OCI-LY7 (cell line): ENCODE data around the gene MRPL19.

Source experiments
- EZH2phosphoT487 ChIP-seq: fragments of 200-600 bp; sonication (generic); IDR thresholded peaks from 2 replicates; pipeline ENCODE4 v1.6.1; 2018; ENCODE audit warnings: low read depth, borderline replicate concordance, mild to moderate bottlenecking, mixed run types, antibody characterized with exemption, low read length, moderate library complexity, mixed read lengths
- TF ChIP-seq, protein P1 (sequence below): fragments of 200-600 bp; sonication (generic); conservative IDR thresholded peaks from 2 replicates; pipeline ENCODE4 v1.5.1; 2014; ENCODE audit warnings: mild to moderate bottlenecking, antibody characterized with exemption, low read length, moderate library complexity, mixed read lengths

DNA sequence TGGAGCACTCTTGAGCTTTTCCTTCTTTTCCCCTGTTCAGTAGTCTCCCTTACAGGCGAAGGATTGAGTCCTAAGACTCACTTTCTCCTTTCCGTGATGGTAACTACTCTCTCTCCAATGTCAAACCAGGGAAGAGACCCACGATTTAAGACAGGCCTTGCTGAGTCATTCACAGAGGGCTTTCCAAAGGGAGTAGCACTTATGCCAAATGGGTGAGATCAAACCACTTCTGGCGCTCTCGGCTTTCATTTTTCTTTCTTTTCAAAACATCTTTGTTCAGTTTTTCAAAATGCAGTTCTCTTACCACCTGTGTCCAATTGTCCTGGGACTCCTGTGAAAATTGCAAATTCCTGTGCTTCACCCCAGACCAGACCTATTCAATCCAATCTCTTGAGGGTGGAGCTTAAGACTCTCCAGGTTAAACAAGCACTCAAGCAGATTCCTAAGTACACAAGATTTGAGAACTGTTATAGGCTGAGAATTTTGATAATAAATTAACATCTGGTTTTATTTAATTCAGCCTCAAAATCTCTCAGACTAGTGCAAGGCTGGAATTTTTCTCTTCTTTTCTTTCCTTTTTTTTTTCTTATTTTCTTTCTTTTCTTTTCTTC is 14.4 kb upstream of the MRPL19 start:
- TF ChIP-seq, protein P1, sequence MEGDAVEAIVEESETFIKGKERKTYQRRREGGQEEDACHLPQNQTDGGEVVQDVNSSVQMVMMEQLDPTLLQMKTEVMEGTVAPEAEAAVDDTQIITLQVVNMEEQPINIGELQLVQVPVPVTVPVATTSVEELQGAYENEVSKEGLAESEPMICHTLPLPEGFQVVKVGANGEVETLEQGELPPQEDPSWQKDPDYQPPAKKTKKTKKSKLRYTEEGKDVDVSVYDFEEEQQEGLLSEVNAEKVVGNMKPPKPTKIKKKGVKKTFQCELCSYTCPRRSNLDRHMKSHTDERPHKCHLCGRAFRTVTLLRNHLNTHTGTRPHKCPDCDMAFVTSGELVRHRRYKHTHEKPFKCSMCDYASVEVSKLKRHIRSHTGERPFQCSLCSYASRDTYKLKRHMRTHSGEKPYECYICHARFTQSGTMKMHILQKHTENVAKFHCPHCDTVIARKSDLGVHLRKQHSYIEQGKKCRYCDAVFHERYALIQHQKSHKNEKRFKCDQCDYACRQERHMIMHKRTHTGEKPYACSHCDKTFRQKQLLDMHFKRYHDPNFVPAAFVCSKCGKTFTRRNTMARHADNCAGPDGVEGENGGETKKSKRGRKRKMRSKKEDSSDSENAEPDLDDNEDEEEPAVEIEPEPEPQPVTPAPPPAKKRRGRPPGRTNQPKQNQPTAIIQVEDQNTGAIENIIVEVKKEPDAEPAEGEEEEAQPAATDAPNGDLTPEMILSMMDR = no peak
- no peak for TF ChIP-seq EZH2phosphoT487
